Measurements from ENCODE around the gene PTPRK.

Gene PTPRK

DNA sequence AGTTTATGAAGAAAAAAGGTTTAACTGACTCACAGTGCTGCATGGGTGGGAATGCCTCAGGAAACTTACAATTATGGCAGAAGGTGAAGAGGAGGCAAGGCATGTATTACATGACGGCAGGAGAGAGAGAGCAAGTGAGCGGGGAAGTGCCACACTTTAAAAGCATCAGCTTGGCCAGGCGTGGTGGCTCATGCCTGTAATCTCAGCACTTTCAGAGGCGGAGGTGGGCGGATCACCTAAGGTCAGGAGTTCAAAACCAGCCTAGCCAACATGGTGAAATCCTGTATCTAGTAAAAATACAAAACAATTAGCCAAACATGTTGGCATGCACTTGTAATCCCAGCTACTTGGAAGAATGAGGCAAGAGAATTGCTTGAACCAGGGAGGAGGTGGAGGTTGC is 406.2 kb downstream of the PTPRK start:
- no peak for DNase-seq

DNA sequence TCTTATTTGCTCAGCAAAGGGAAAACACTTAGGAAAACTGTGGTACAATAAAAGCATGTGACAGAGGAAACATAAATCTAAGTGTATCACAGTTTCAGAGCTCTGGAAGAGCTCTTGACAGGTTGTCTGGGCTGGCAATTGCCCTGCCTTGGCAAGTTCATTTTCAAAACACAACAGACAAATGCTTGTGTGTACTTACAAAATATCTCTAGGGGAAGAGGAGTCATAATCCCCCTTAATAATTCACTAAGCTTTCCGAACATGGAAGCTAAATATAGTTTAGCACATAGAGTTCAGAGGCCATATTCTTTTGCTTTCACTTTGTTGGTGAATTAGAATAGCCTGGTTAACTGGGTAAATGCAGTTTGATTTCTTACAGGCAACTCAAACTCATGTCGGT is 407.9 kb downstream of the PTPRK start:
- DNase-seq = no peak

DNA sequence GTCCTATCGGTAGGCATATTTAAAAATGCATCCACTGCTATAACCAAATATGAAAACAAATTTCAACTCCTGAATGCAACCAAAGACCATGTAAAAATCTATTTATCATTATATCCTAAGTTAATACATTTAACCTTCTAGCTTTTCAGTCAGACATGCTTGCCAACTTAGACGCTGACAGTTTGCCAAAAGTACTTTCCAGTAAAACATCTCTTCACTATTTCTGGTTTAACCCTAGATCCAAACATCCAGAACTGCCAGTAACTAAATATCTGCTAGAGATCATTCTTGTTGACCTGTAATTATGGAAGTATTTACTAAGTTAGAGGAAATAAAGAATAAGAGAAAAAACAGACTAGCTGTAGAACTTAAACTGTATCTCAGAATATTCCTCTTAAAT is 409.3 kb downstream of the PTPRK start:
- DNase-seq = no peak

DNA sequence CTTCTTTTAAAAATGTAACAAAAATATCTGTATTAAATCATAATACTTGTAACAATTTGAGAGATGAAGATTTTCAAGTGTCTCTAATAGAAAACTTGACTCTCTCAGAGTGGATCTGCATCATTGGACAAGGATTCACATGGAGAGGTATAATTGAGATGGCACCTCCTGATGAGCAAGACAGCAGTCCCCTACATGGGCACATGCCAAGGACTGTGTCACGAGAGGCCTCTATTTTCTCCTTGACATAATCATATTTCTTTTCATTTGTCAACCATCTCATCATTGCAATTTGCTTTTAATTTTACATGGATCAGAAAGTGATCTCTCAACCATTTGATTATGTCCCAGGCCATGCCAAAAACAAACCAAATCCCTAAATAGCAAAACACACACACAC is 412.7 kb downstream of the PTPRK start:
- no peak for DNase-seq

DNA sequence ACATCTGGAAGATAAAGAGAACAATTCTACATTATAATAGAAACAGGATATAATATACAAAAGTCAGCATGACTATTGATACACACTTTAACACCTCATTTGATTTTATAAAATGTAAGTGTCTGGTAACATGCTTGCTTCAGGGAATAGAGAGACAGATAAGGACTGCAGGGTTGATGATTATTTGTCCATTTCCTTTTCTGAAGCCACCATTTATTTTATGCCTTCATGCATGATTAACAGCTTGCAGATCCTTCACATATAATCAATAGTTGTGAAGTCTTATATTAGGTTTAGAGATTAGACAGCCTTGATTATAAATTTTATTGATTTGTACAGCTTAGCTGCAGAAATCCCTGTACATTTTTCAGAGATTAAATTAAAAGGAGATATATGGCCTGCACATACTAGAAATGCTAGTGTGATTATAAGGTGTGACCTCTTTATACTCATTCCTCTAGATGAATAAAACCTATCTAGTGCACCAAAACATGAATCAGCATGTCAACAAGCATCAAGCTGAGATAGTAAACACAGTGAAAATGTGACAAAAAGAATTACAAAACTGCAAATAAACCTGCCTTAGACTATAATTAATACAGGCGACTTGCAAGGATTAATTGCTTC is 420.7 kb downstream of the PTPRK start:
- DNase-seq = no peak

DNA sequence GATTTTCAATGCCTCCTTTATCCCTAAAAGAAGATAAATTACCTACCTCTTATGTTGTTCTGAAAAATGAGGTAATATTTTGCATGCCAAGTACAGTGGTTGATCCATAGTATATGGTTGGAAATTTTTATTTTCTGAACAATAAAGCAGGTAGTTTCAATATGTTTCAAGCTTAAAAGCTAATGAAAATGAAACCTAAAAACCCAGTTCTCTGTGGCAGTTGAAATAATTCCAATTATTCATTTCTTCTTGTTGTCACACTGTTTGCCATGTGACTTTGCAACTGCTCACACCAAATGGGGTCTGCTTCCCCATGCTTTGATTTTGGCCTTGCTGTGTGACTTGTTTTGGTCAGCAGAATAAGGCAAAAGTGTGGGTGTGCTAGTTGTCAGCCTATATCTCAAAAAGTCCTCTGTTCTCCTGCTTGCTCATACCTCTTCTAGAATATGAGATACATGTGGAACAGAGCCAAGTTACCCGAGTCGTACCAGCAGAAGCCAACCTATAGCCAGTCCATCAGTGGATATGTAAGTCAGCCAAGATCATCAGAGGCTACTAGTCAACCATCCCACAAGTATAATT is 422.3 kb downstream of the PTPRK start:
- DNase-seq = no peak

DNA sequence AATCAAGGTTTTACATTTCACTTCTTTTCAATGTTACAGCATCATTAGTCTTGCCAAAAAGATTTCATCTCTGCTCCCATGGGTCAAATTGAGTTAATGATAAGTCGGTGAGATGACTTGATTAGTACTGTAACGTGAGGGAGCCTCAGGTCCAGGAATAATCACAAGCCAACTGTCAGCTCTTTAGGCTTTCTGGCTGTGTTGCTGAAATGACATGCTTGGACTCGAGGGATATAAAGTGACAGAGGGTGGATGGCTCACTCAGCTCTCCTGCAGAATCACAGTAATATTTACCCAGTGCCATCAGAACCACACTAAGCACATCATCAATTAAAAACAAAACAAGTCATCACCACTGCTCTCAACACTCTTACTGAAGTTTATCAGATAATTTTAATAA is 423.4 kb downstream of the PTPRK start:
- DNase-seq = no peak

DNA sequence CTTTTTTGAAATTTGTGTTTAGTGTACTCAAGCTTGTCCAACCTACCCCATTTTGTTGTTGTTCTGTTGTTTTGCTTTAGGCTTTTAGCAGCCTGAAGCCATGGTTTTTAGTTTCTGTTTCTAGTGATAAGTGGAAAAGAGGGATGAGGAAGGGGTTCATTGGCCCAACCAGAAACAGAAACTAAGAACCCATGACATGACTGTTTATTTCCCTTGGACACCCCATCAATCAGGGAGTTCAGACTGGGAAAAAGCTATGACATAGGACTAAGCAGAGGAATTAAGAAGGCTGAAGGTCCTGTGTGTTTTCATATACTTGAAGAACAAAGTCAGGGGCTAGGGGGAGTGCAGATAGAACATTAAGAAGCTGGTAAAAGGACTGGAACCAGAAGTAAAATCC is 425.0 kb downstream of the PTPRK start:
- DNase-seq = no peak

DNA sequence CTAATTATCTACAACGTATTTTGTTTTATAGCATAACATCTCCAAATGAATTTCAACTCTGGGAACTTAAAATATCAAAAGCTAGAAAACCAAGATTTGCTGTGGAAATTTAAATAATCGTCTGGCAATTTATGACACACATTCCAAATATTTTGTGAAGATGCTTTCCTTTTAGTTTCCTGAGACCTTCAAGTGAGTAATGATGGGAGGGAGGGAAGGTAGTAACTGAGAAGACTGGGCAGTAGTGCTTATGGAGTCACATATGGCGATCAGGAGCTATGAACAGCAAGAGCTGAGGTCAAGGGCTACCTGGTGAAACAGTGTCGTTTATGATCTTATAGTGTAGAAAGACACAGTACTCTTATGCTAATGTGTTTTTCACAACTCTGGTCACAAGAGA is 441.4 kb downstream of the PTPRK start:
- DNase-seq = no peak

DNA sequence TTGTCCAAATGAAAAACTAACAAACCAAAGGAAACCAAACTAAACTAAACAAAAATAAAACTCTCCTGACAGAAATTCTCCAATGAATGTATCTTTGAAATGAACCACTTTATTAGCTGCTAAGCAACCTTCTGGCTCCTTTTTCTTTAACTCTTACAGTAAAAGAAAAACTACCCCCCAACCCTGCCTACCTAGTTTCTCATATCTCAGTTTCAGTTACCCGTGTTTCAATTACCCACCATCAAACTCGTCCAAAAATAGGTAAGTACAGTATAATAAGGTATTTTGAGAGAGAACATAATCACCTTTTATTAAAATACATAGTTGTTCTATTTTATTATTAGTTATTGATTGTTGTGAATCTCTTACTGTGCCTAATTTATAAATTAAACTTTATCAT is 442.1 kb downstream of the PTPRK start:
- no peak for DNase-seq

DNA sequence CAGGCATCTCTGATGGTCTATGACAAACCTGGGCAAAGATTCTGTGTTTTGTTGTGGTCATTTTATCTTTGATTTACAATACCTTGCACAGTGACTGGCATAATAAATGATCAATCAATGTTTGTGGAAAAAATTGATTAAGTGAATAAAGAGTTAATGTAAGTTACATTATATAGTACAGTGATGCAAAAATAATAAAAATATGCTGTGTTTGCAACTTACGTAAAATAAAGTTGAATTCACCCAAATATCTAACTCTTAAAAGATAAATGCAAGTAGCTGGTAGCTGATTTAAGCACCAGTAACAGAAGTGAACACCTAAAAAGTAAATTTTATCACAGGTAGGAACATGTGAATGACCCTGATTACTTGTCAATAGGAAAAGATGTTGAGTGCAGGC is 443.6 kb downstream of the PTPRK start:
- DNase-seq = no peak

DNA sequence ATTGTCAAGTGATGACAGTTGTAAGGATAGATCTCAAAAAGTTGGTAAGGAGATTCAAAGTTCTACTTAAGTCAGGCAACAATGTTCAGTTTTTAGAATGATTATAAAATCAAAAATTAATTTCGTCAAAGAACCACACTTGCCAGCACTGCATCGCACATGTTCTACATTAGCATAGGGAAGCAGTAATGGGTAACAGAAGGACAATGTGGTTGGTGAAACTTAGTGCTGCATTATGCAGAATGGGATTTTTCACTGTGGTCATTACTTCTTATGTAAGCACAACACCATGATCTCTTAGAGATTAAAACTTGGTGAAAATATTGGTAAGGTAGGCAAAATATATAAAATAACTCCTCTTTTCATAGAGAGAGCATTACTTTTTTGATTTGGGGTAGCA is 445.8 kb downstream of the PTPRK start:
- DNase-seq = no peak

DNA sequence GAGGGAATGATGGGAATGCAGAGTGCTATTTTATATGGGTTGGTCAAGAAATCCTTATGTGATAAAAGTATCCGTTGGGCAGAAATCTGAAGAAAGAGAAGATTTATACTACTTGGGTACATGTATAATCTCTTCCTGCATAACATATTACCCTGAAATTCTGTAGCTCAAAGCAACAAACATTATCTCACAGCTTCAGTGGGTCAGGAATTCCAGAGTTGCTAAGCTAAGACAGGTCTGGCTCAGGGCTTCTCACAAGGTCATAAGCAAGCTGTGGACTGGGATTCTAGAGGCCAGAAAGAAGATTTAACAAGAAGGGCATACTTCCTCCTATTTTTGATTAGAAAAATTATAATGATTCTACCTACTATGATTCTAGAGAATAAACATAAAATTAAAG is 447.0 kb downstream of the PTPRK start:
- DNase-seq = no peak

DNA sequence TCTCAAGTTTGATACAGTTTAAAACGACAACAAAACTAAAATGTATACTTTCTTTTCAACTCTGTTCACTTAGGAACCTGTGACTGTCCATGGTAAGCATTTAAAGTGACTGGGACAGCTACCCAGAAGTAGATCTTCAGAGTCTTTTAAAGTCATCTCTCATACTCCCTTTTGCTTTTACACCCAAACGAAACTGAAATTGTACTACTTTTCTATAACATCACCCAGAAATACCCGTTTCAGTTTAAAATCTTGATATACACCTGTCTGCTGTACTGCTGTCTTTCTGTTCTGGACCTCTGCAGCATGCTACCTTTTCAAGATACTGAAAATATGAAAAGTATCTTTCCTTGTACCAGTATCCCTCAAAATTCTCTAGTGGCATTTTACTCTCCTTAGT is 449.2 kb downstream of the PTPRK start:
- DNase-seq = no peak

DNA sequence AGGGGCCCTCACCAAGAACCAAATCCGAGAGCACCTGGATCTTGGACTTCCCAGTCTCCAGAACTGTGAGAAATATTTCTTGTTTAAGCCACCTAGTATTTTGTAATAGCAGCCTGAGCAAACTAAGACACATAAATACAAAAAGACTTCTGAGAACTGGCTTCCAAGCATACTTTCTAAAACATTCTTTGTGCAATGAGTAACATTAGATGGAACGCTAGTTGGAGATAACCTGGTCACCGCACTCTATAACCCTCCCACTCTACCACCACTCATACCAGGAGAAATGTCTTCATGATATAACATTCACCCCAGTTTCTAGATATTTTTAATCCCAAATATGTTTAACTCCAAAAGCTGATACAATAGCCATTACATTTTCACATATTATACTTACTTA is 450.0 kb downstream of the PTPRK start:
- DNase-seq = no peak

DNA sequence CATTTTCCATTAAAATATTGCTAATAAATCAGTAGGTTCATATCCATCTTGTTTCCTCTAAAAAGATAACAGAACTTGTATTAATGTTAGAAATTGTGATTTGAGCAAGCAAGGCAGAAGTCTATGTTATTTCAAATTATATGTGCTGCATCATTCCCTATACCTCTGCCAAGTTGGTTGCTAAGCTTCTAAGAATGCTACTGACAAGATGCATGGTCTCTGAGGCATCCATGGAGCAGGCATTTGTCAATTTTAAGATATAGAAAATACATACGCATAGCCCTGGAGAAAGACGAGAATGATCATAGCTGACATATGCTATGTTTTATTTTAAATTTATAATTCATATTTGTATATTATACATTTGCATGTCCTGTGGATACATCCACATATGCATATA is 451.2 kb downstream of the PTPRK start:
- DNase-seq = no peak

DNA sequence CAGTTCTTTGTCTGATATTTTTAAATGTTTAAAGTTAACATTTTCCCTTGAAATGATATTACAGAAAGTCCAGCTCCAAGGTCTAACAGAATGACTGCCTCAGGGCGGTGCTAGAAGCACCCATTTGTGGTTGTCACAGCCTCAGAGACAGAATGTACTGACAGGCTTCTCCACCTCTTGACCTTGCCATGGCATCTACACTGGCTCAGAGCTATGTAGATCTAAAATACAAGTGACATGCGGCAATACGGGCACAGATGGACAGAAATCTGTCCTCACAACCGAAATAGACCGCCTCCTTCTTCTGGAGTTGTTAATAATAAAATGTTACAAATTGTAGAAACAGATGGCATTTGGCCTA is 452.3 kb downstream of the PTPRK start:
- DNase-seq = no peak

DNA sequence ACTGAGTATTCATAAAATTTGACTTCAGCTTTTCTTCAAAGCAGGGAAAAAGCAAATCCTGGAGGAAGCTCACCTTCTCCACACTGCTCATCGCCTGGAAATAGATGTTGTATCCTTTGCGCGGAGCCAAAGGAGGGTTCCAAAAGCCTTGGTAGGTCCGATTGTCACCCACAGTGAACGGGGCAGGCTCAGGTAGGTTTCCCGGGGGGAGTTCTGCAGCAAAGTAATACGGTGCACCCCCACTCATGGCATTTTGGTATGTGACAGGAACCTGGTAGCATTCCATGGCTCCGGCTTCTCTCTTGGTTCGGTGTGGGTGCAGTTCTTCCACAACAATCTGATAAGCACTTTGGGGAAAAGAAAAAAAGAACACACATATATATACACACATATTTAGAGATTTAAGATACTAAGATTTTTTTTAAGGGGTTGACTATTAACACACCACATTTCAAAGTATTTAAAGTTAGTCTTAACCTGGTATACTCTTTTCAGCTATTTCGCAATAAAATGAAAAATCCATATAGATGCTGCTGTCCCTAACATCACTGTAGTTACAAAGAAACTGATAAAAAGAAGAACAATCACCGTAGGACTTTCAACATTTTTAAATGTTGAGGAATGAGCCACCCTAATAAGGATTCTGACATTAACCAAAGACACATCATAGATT is 452.8 kb downstream of the PTPRK start:
- no peak for DNase-seq

DNA sequence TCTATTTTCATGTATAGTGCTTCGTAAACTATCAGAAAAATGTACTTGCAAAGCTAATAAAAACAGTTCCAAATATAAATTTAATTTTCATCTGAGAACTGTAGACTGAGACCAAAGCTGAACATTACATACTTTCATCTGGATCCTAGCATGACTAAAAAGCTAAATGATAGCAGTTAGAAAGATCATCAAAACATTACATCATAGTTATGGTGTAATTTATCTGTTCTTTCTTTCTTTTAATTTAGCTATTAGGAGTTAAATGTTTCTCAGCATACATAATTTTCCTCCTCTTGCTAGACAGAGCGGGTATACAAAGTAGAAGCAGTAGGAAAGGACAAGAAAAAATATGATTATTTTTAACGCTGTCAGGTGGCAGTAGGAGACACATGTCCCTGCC is 455.3 kb downstream of the PTPRK start:
- no peak for DNase-seq

DNA sequence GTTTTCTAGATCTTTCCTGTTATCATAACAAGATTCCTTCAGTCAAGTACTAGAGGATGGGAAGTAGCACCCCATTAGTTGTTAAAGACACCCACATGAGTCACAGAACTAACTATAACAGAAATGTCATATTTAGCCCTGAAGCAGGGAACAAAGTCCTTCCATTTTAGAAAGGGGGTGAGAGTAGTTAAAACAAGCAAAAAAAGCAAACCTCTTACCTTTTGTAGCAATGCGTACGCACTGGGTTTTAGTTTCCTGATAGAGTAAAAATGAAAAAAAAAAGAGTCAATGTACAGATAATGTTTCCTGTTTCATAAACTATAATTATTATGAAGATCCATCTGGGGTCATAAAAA is 455.9 kb downstream of the PTPRK start:
- DNase-seq = no peak

DNA sequence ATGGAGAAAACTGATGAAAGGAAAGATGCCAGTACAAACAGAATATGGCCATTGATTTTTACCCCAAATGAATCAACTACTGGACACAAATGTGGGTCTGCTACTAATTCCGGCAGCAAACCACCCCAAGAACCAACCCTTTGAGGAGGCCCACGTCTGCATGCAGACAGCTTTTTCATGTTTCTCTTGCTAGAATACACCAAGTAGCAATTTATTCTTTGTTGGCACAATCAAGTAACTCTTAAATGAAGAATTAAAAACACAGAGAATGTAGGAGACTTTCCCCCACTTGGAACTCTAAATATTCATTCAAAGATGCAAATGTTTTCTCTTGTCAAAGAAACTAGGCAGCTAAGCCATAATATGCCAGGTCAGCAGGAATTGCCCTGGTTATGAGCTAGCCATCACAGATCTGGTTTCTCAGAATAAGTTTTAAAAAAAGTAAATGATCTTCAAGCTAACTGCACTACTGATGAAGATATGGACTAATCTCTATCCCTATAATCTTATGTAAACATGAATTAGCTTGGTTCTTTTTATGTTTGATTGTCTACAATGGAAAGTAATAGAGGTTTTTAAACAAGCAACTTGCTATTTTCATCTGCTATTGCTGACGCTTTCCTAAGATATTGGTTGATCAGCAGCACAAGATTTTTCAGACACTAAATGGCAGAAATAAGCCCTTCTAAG is 456.4 kb downstream of the PTPRK start:
- no peak for DNase-seq

DNA sequence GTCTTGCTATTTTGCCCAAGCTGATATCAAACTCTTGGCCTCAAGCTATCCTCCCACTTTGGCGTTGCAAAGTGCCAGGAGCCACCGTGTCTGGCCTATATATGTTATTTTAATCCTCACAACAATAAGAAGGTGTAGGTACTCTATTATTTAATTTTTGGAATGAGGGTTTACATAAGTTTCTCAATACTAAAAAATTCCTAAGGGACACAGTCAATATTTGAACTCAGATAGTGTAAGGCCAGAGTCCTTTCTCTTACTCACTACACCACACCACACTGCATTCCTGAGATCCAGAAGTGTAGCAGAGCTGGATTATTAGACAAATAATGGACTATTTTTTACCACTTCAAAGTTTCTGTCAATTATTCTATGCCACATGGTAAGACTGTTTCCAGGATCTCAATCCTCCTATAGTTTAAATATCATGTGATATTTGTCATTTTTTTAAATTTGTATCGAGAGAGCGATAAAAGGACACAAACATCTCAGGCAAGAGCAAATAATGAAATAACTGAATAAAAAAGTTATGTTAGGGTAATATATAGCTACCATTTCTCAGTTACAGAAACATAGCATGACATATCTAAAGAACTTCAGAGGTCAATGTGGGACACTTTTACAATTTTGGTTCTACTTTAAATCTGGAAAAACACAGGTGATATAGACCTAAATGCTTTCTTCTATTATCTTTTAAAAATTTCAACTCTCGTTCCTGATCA is 457.4 kb downstream of the PTPRK start:
- DNase-seq = no peak

DNA sequence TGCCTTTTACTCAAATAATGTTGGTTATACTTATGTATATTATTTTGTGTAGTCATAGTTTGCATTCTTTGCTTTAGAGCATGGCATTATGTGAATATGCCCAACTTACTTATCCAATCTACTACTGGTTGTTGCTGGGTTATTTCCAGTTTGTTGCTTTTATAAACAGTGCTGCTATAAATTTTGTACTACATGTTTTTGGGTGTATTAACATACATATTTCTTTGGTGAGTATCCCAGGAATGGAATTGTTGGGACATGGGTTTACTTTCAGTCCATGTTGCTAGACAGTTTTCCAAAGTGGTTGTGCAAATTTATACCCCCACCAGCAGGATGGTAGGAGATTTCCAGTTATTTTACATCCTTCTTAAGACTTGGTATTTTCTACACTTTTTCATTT is 462.5 kb downstream of the PTPRK start:
- DNase-seq = no peak

DNA sequence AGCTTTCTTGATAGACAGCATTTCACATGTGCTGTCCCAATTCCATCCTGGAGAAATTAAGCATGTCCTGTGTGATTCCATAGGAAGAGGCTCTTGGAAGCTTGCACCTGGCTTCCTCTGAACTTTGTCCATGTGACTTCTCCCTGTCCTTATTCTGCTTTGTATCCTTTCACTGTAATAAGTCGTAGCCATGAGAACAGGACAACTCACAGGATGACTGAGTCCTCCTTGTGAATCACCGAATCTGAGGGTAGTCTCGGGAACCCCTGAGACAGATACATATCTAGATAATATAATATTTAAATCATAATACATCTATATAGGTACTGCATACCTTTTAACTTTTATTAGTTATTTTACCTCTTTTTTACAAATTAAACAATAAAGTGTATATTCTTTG is 462.9 kb downstream of the PTPRK start:
- no peak for DNase-seq

Data from GF-D8 (cell line).